Hepatocyte (in vitro differentiated cells): Measurements from ENCODE around the gene SVOP. TPM values are rescaled to one million over a fixed set of nuclear protein-coding genes. Genes with fewer than 3 reads are reported as not detected.

Experiments used
- DNase-seq: peaks from one replicate; pipeline ENCODE4 v3.0.0-alpha.2; 2016; ENCODE audit warnings: low spot score
- H2AFZ ChIP-seq: fragments of 200-600 bp; sonication (generic); 2 replicates; pipeline ENCODE4 v1.6.0; 2016; ENCODE audit warnings: antibody characterized with exemption, mild to moderate bottlenecking
- H3K27ac ChIP-seq: fragments of 200-600 bp; sonication (generic); 2 replicates; pipeline ENCODE4 v1.5.1; 2016; ENCODE audit warnings: mild to moderate bottlenecking
- H3K27me3 ChIP-seq: fragments of 200-600 bp; sonication (generic); 2 replicates; pipeline ENCODE4 v1.6.1; 2016
- H3K36me3 ChIP-seq: fragments of 200-600 bp; sonication (generic); replicated peaks from 2 replicates; pipeline ENCODE4 v1.5.1; 2016; ENCODE audit warnings: low read depth; ENCODE audit not compliant: insufficient read depth
- H3K4me1 ChIP-seq: fragments of 200-600 bp; sonication (generic); 2 replicates; pipeline ENCODE4 v1.5.1; 2016; ENCODE audit warnings: mild to moderate bottlenecking, moderate library complexity; ENCODE audit not compliant: insufficient read depth
- H3K4me2 ChIP-seq: fragments of 200-600 bp; sonication (generic); 2 replicates; pipeline ENCODE4 v1.6.0; 2016
- H3K4me3 ChIP-seq: fragments of 200-600 bp; sonication (generic); 2 replicates; pipeline ENCODE4 v1.5.1; 2016; ENCODE audit warnings: mild to moderate bottlenecking
- H3K79me2 ChIP-seq: fragments of 200-600 bp; sonication (generic); 2 replicates; pipeline ENCODE4 v1.6.0; 2017; ENCODE audit warnings: mild to moderate bottlenecking
- H3K9me2 ChIP-seq: fragments of 200-600 bp; sonication (generic); replicated peaks from 2 replicates; pipeline ENCODE4 v1.6.0; 2017; ENCODE audit warnings: mild to moderate bottlenecking; ENCODE audit not compliant: insufficient read depth
- H3K9me3 ChIP-seq: fragments of 200-600 bp; sonication (generic); 2 replicates; pipeline ENCODE4 v1.5.1; 2016; ENCODE audit warnings: low read depth, mild to moderate bottlenecking
- H4K20me1 ChIP-seq: fragments of 200-600 bp; sonication (generic); 2 replicates; pipeline ENCODE4 v1.6.0; 2016; ENCODE audit warnings: mild to moderate bottlenecking; ENCODE audit not compliant: insufficient read depth, poor library complexity, severe bottlenecking
- EZH2 ChIP-seq: fragments of 200-600 bp; sonication (generic); IDR thresholded peaks from 2 replicates; pipeline ENCODE4 v1.6.1; 2016; ENCODE audit warnings: antibody characterized with exemption, mild to moderate bottlenecking, borderline replicate concordance
- EZH2phosphoT487 ChIP-seq: fragments of 200-600 bp; sonication (generic); IDR thresholded peaks from one replicate; pipeline ENCODE4 v1.6.1; 2018; ENCODE audit warnings: antibody characterized with exemption, mild to moderate bottlenecking, low read depth, moderate library complexity; ENCODE audit not compliant: unreplicated experiment, severe bottlenecking
- WGBS: methylation state at CpG from one replicate; pipeline ENCODE4 v1.1.6; 2016; ENCODE audit warnings: low lambda C conversion rate; ENCODE audit errors: missing lambda C conversion rate; 5-methylcytosine and 5-hydroxymethylcytosine counted together
- polyA plus RNA-seq: library from polyadenylated mRNA; unstranded; fragments of >200 nt; fragmentation: Nextera tagmentation; extraction: Ambion mirVana; gene quantifications from 2 replicates; pipeline ENCODE4 v1.2.1, GENCODE V29; 2016
- total RNA-seq: library from RNA; depleted of rRNA; stranded (reverse); fragments of >200 nt; gene quantifications from 2 replicates; pipeline ENCODE4 v1.2.3, GENCODE V29; 2014
- TF ChIP-seq, protein P1 (sequence below): fragments of 200-600 bp; sonication (generic); IDR thresholded peaks from 2 replicates; pipeline ENCODE4 v1.5.1; 2016; ENCODE audit warnings: antibody characterized with exemption, mild to moderate bottlenecking; ENCODE audit not compliant: poor library complexity

The SVOP gene
- total and polyA plus RNA-seq, 2 experiments from 2014 or later: 0.27 to 0.45 TPM

DNA sequence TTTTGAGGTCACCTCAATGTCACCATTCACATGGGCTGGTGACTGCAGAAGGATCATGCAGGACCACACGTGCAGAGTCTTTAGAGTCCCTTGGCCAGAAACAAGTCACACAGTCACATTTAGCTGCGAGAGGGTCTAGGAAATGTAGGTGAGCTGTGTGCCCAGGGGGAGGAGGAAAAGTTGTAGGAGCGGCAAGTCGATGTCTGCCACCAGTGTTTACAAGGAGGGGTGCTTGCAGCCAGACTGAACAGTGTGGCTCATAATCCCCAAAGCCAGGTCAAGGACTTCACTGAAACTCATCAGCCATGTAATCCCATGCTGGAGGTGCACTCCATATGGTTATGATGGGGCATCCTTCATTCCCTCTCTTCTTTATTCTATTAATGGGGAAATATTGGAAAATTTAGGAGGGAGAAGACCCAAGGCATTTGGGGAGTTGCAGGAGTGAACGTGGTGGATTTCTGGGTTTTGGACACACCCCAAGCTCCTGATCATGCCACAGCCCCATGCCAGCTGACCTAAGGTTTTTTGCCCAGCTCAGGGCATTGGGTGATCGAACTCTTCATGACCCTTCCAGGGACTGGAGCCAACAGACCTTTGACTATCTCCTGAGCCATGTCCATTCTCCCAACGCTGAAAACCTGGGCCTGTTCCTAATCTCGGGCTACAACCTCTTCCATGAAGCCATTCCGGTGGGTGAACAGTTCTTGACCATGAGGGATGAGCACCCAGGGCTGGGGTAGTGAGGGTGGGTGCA, 133.8 kb downstream of the SVOP start:
- no peak overlapping the region for H2AFZ ChIP-seq
- no peak for DNase-seq
- no peak for TF ChIP-seq EZH2phosphoT487
- TF ChIP-seq, protein P1, sequence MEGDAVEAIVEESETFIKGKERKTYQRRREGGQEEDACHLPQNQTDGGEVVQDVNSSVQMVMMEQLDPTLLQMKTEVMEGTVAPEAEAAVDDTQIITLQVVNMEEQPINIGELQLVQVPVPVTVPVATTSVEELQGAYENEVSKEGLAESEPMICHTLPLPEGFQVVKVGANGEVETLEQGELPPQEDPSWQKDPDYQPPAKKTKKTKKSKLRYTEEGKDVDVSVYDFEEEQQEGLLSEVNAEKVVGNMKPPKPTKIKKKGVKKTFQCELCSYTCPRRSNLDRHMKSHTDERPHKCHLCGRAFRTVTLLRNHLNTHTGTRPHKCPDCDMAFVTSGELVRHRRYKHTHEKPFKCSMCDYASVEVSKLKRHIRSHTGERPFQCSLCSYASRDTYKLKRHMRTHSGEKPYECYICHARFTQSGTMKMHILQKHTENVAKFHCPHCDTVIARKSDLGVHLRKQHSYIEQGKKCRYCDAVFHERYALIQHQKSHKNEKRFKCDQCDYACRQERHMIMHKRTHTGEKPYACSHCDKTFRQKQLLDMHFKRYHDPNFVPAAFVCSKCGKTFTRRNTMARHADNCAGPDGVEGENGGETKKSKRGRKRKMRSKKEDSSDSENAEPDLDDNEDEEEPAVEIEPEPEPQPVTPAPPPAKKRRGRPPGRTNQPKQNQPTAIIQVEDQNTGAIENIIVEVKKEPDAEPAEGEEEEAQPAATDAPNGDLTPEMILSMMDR: no peak
- H3K36me3 ChIP-seq: no peaks in the 10 kb centered on the region
- H3K9me2 ChIP-seq: no peaks in the 10 kb centered on the region
- H3K4me1 ChIP-seq: no peaks in the 10 kb centered on the region
- no peaks in the 10 kb centered on the region for H3K9me3 ChIP-seq
- no peaks in the 10 kb centered on the region for H3K79me2 ChIP-seq
- no peaks in the 10 kb centered on the region for H4K20me1 ChIP-seq
- H3K27me3 ChIP-seq: no peaks in the 10 kb centered on the region
- 72% methylated on average over 9 of the region's 9 CpGs for WGBS
- H3K27ac ChIP-seq: no peak overlapping the region
- no peak overlapping the region for H3K4me3 ChIP-seq
- H3K4me2 ChIP-seq: no peak overlapping the region

DNA sequence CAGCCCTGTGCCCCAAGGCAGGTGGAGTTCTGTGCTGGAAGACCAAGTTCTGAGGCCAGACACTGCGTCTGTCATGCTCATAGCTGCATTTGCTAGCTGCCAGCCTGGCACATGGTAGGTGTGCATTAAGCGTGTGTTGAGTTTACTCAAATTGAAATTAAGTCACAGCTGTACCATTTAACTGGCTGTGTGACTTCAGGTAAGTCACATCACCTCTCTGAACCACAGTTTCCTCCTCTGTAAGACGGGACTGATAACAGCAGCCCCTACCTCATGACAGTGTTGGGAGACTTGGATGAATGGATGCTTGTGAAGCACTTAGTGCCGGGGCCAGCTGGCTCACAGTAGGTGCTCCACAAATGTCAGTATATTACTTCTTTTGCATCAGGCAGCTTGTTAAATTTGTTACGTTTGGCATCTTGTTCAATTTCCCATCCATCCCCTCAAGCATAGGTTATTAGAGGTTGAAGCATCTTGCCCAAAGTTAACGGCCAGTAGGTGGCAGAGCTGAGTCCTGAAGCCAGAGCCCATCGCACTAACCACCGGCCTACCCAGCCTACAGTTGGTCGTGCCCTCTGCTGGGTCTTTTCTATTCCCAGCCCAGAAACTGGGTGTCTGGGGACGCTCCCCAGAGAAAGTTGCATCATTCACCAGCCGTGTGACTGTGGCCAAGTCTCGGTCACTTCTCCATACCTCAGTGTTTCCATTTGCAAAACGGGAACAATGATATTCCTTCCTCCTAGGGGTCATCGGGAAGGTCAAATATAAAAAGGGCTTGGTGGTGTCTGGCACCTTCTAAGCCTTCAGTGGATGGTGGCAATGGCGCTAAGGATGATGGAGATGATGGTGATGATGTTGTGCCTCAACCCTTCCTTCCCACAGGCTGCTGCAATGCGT, 136.5 kb downstream of the SVOP start:
- H3K9me3 ChIP-seq: no peaks in the 10 kb centered on the region

DNA sequence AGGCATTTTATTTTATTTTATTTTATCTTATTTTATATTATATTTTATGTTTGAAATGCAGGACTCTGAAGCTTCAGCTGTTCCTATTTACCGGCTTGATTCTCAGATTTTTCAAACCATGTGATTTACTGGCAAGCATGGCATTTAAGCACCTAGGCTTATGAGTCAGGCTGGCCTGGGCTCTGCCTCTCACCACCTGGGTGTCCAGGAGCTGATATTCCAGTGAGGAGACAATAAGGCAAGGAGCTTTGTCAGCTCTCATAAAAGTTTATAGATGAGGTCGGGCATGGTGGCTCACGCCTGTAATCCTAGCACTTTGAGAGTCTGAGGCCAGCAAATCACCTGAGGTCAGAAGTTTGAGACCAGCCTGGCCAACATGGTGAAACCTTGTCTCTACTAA, 138.9 kb downstream of the SVOP start:
- no peaks in the 10 kb centered on the region for H4K20me1 ChIP-seq
- no peak for DNase-seq
- no peaks in the 10 kb centered on the region for H3K36me3 ChIP-seq
- no peaks in the 10 kb centered on the region for H3K4me1 ChIP-seq
- H3K9me2 ChIP-seq: no peaks in the 10 kb centered on the region
- H3K27ac ChIP-seq: no peak overlapping the region
- H3K9me3 ChIP-seq: no peaks in the 10 kb centered on the region
- H3K4me3 ChIP-seq: no peak overlapping the region
- no peaks in the 10 kb centered on the region for H3K79me2 ChIP-seq
- H3K27me3 ChIP-seq: no peaks in the 10 kb centered on the region
- no peak for TF ChIP-seq EZH2phosphoT487
- TF ChIP-seq EZH2: no peak
- TF ChIP-seq, protein P1: no peak
- WGBS: 69% methylated on average over 3 of the region's 3 CpGs
- H3K4me2 ChIP-seq: no peak overlapping the region
- H2AFZ ChIP-seq: no peak overlapping the region

More for the DNA sequence above, 136.5 kb downstream of the SVOP start:
- H2AFZ ChIP-seq: no peak overlapping the region
- no peak overlapping the region for H3K4me2 ChIP-seq
- 68% methylated on average over 16 of the region's 16 CpGs for WGBS
- no peak overlapping the region for H3K4me3 ChIP-seq
- no peaks in the 10 kb centered on the region for H3K27me3 ChIP-seq
- no peaks in the 10 kb centered on the region for H3K36me3 ChIP-seq
- no peaks in the 10 kb centered on the region for H3K4me1 ChIP-seq
- DNase-seq: peak; percentile 38
- no peak overlapping the region for H3K27ac ChIP-seq
- no peaks in the 10 kb centered on the region for H3K9me2 ChIP-seq
- no peaks in the 10 kb centered on the region for H4K20me1 ChIP-seq
- H3K79me2 ChIP-seq: no peaks in the 10 kb centered on the region
- TF ChIP-seq, protein P1: peak; percentile 44
- TF ChIP-seq EZH2phosphoT487 (no peak), EZH2 (no peak)
